ENCODE data around the gene PINK1. TPM values are rescaled to one million over a fixed set of nuclear protein-coding genes. Genes with fewer than 3 reads are reported as not detected.
A peak's percentile ranks its signal among the peaks of the same experiment; 100 is the strongest.

The PINK1 gene
- total and polyA plus RNA-seq, 2 donors (not counting 1 experiment from before 2014, with no cell fraction given) = 51.9 to 106 TPM

- TF ChIP-seq EZH2 (IDR thresholded peaks at IDR 0.05; ENCODE audit: low read length, missing control alignments) (no peak), CTCF (conservative IDR thresholded peaks at IDR 0.05 in 1 of 2, IDR thresholded peaks at IDR 0.05 in 1 of 2; ENCODE audit: low read depth in 1 of 2, low read length in 2 of 2) (no peak)
- H3K4me2 ChIP-seq (ENCODE audit: extremely low read depth, insufficient read depth, low read length) = no peak overlapping the region
- peaks cover 19% of the 10 kb centered on the region for H3K4me1 ChIP-seq (ENCODE audit: control insufficient read depth, extremely low read depth, insufficient read depth, low read length)
- H2AFZ ChIP-seq (ENCODE audit: low read length) = no peak overlapping the region
- H3K27ac ChIP-seq (ENCODE audit: insufficient read depth, low read length) = no peak overlapping the region
- no peak overlapping the region for H3K4me3 ChIP-seq (replicated peaks in 1 of 4; ENCODE audit: control extremely low read depth in 1 of 4, insufficient read depth in 1 of 4, low read depth in 3 of 4, low read length in 4 of 4)
- no peaks in the 10 kb centered on the region for H3K9me3 ChIP-seq (ENCODE audit: control insufficient read depth, insufficient read depth, low read depth, low read length)
- H3K79me2 ChIP-seq (ENCODE audit: control insufficient read depth, insufficient read depth, low read length) = no peaks in the 10 kb centered on the region
- no peak overlapping the region for H3K9ac ChIP-seq (ENCODE audit: insufficient read depth, low read length)
- no peaks in the 10 kb centered on the region for H3K36me3 ChIP-seq (ENCODE audit: control insufficient read depth, insufficient read depth, low read length)
- H4K20me1 ChIP-seq (ENCODE audit: control insufficient read depth, extremely low read depth, insufficient read depth, low read length) = no peaks in the 10 kb centered on the region
- H3K27me3 ChIP-seq (ENCODE audit: control insufficient read depth, insufficient read depth, low read length) = no peaks in the 10 kb centered on the region
- peak; percentile 41 to 43 for DNase-seq (ENCODE audit: low read depth in 2 of 2)
Observed at GRCh38 chr1:20587661-20588053, 45.6 kb upstream of the PINK1 start.

GRCh38 chr1:20588634-20589225, 44.5 kb upstream of the PINK1 start, which contains the start of gene CDA:
TSS of gene CDA (plus strand) at chr1:20589097. CDS start at chr1:20589130, 33 bp downstream.
- Histone ChIP-seq H3K79me2 (ENCODE audit: control insufficient read depth, insufficient read depth, low read length) (no peaks in the 10 kb centered on the region), H3K9ac (ENCODE audit: insufficient read depth, low read length) (no peak within 1 kb of the TSS), H3K27ac (ENCODE audit: insufficient read depth, low read length) (no peak within 1 kb of the TSS), H3K27me3 (ENCODE audit: control insufficient read depth, insufficient read depth, low read length) (no peaks in the 10 kb centered on the region), H3K4me1 (ENCODE audit: control insufficient read depth, extremely low read depth, insufficient read depth, low read length) (peaks cover 19% of the 10 kb centered on the region), H3K4me2 (ENCODE audit: extremely low read depth, insufficient read depth, low read length) (peak within 1 kb of the TSS; percentile 81), H3K4me3 (replicated peaks in 1 of 4; ENCODE audit: control extremely low read depth in 1 of 4, insufficient read depth in 1 of 4, low read depth in 3 of 4, low read length in 4 of 4) (peak within 1 kb of the TSS in 3 of 4 experiments; percentile 7 to 37 (median 22)), H3K9me3 (ENCODE audit: control insufficient read depth, insufficient read depth, low read depth, low read length) (no peaks in the 10 kb centered on the region), H3K36me3 (ENCODE audit: control insufficient read depth, insufficient read depth, low read length) (no peaks in the 10 kb centered on the region), H2AFZ (ENCODE audit: low read length) (peak within 1 kb of the TSS; percentile 74), H4K20me1 (ENCODE audit: control insufficient read depth, extremely low read depth, insufficient read depth, low read length) (no peaks in the 10 kb centered on the region)
- TF ChIP-seq CTCF (conservative IDR thresholded peaks at IDR 0.05 in 1 of 2, IDR thresholded peaks at IDR 0.05 in 1 of 2; ENCODE audit: low read depth in 1 of 2, low read length in 2 of 2) (no peak), EZH2 (IDR thresholded peaks at IDR 0.05; ENCODE audit: low read length, missing control alignments) (no peak)
- no peak for DNase-seq (ENCODE audit: low read depth in 2 of 2)

GRCh38 chr1:20589331-20590278, 43.7 kb upstream of the PINK1 start:
- Histone ChIP-seq H3K27ac (ENCODE audit: insufficient read depth, low read length) (no peak overlapping the region), H3K4me2 (ENCODE audit: extremely low read depth, insufficient read depth, low read length) (peak overlapping the region; percentile 81), H4K20me1 (ENCODE audit: control insufficient read depth, extremely low read depth, insufficient read depth, low read length) (no peaks in the 10 kb centered on the region), H2AFZ (ENCODE audit: low read length) (peak overlapping the region; percentile 74), H3K4me1 (ENCODE audit: control insufficient read depth, extremely low read depth, insufficient read depth, low read length) (peaks cover 19% of the 10 kb centered on the region), H3K36me3 (ENCODE audit: control insufficient read depth, insufficient read depth, low read length) (no peaks in the 10 kb centered on the region), H3K4me3 (replicated peaks in 1 of 4; ENCODE audit: control extremely low read depth in 1 of 4, insufficient read depth in 1 of 4, low read depth in 3 of 4, low read length in 4 of 4) (peak overlapping the region in 3 of 4 experiments; percentile 7 to 37 (median 22)), H3K9ac (ENCODE audit: insufficient read depth, low read length) (no peak overlapping the region), H3K27me3 (ENCODE audit: control insufficient read depth, insufficient read depth, low read length) (no peaks in the 10 kb centered on the region), H3K9me3 (ENCODE audit: control insufficient read depth, insufficient read depth, low read depth, low read length) (no peaks in the 10 kb centered on the region), H3K79me2 (ENCODE audit: control insufficient read depth, insufficient read depth, low read length) (no peaks in the 10 kb centered on the region)
- peak; percentile 18 for TF ChIP-seq EZH2 (IDR thresholded peaks at IDR 0.05; ENCODE audit: low read length, missing control alignments)
- no peak for TF ChIP-seq CTCF (conservative IDR thresholded peaks at IDR 0.05 in 1 of 2, IDR thresholded peaks at IDR 0.05 in 1 of 2; ENCODE audit: low read depth in 1 of 2, low read length in 2 of 2)
- DNase-seq (ENCODE audit: low read depth in 2 of 2) = peak; percentile 70 to 71
